HepG2 (cell line): ENCODE results near the gene PSMB3. TPM values are rescaled to one million over a fixed set of nuclear protein-coding genes. Genes with fewer than 3 reads are reported as not detected.

Source experiments
- ARNT ChIP-seq: fragments of 450-650 bp; IDR thresholded peaks from 2 replicates; pipeline ENCODE4 v1.6.1; 2017
- BRF2 ChIP-seq: sonication (generic); formaldehyde crosslinking; IDR thresholded peaks from 2 replicates; pipeline ENCODE4 v1.8.1; 2022; ENCODE audit warnings: mild to moderate bottlenecking, missing genetic modification reagents
- ELF3 ChIP-seq: IDR thresholded peaks from 2 replicates; pipeline ENCODE4 v1.6.1; 2016; ENCODE audit warnings: missing genetic modification reagents, missing compliant biosample characterization
- KDM1A ChIP-seq: IDR thresholded peaks from 2 replicates; pipeline ENCODE4 v1.6.1; 2016; ENCODE audit warnings: missing compliant biosample characterization
- NAIF1 ChIP-seq: sonication (generic); formaldehyde crosslinking; IDR thresholded peaks from 2 replicates; pipeline ENCODE4 v1.5.0; 2020; ENCODE audit warnings: mild to moderate bottlenecking, missing genetic modification reagents, borderline replicate concordance
- NBN ChIP-seq: fragments of 450-650 bp; conservative IDR thresholded peaks from 2 replicates; pipeline ENCODE4 v1.6.1; 2017
- NR2C2 ChIP-seq: sonication (generic); formaldehyde crosslinking; IDR thresholded peaks from 2 replicates; pipeline ENCODE4 v1.4.0; 2020; ENCODE audit warnings: missing genetic modification reagents, mild to moderate bottlenecking, moderate library complexity, borderline replicate concordance
- PAWR ChIP-seq: sonication (generic); formaldehyde crosslinking; IDR thresholded peaks from 2 replicates; pipeline ENCODE4 v1.4.0; 2020; ENCODE audit warnings: missing genetic modification reagents, mild to moderate bottlenecking, borderline replicate concordance
- PCBP2 ChIP-seq: fragments of 200-400 bp; formaldehyde crosslinking; optimal IDR thresholded peaks from 2 replicates; pipeline ENCODE3; 2018; ENCODE audit warnings: low read length, low read depth; ENCODE audit not compliant: poor library complexity, severe bottlenecking
- SNAPC4 ChIP-seq: sonication (generic); formaldehyde crosslinking; IDR thresholded peaks from 2 replicates; pipeline ENCODE4 v1.4.0; 2020; ENCODE audit warnings: mild to moderate bottlenecking, missing genetic modification reagents
- SSRP1 ChIP-seq: IDR thresholded peaks from 2 replicates; pipeline ENCODE4 v1.6.1; 2016; ENCODE audit warnings: control low read depth
- TCF7L2 ChIP-seq: IDR thresholded peaks from 2 replicates; pipeline ENCODE4 v1.6.1; 2011; ENCODE audit warnings: mild to moderate bottlenecking, low read depth, low read length, moderate library complexity
- XRCC5 ChIP-seq: fragments of 200-400 bp; formaldehyde crosslinking; optimal IDR thresholded peaks from 2 replicates; pipeline ENCODE3; 2017; ENCODE audit warnings: mild to moderate bottlenecking, low read length
- ZKSCAN8 ChIP-seq: IDR thresholded peaks from 2 replicates; pipeline ENCODE4 v1.6.1; 2016; ENCODE audit warnings: borderline replicate concordance, missing genetic modification reagents, missing compliant biosample characterization
- ZNF12 ChIP-seq: sonication (generic); formaldehyde crosslinking; IDR thresholded peaks from 2 replicates; pipeline ENCODE4 v1.5.0; 2020; ENCODE audit warnings: missing genetic modification reagents
- ZNF317 ChIP-seq: sonication (generic); formaldehyde crosslinking; IDR thresholded peaks from 2 replicates; pipeline ENCODE4 v1.5.0; 2020; ENCODE audit warnings: mild to moderate bottlenecking, missing genetic modification reagents
- ZNF33B ChIP-seq: sonication (generic); formaldehyde crosslinking; IDR thresholded peaks from 2 replicates; pipeline ENCODE4 v1.5.1; 2020; ENCODE audit warnings: mild to moderate bottlenecking, missing genetic modification reagents
- ZNF501 ChIP-seq: sonication (generic); formaldehyde crosslinking; IDR thresholded peaks from 2 replicates; pipeline ENCODE4 v1.5.1; 2020; ENCODE audit warnings: mild to moderate bottlenecking, moderate library complexity, missing genetic modification reagents
- ZNF543 ChIP-seq: sonication (generic); formaldehyde crosslinking; IDR thresholded peaks from 2 replicates; pipeline ENCODE4 v1.4.0; 2020; ENCODE audit warnings: mild to moderate bottlenecking, missing genetic modification reagents
- ZNF546 ChIP-seq: sonication (generic); formaldehyde crosslinking; conservative IDR thresholded peaks from 2 replicates; pipeline ENCODE4 v1.8.1; 2023; ENCODE audit warnings: mild to moderate bottlenecking, missing genetic modification reagents
- ZNF563 ChIP-seq: sonication (generic); formaldehyde crosslinking; IDR thresholded peaks from 2 replicates; pipeline ENCODE4 v1.8.0; 2022; ENCODE audit warnings: mild to moderate bottlenecking, moderate library complexity, missing genetic modification reagents
- ZNF660 ChIP-seq: sonication (generic); formaldehyde crosslinking; IDR thresholded peaks from 2 replicates; pipeline ENCODE4 v1.5.1; 2020; ENCODE audit warnings: mild to moderate bottlenecking, low read depth, missing genetic modification reagents, borderline replicate concordance
- ZNF782 ChIP-seq: sonication (generic); formaldehyde crosslinking; IDR thresholded peaks from 2 replicates; pipeline ENCODE4 v1.4.0; 2020; ENCODE audit warnings: missing genetic modification reagents, mild to moderate bottlenecking, borderline replicate concordance
- polyA plus RNA-seq, 8 experiments: library from polyadenylated mRNA; depleted of rRNA in 3 of 8; stranded (reverse) in 7 of 8; unstranded in 1 of 8; fragments of >200 nt; fragmentation: Illumina TruSeq in 4 of 8; extraction: Trizol in 4 of 8; gene quantifications; 2 replicates each; pipeline versions ENCODE4 v1.2.1 to v1.2.3, GENCODE V29; 2011 to 2016; ENCODE audit warnings: low read depth in 4 of 8, missing spikeins in 1 of 8, mixed read lengths in 1 of 8; ENCODE audit not compliant: insufficient read depth in 1 of 8
- total RNA-seq, 5 experiments: library from RNA; depleted of rRNA; stranded (reverse); fragments of >200 nt; fragmentation: Illumina TruSeq; extraction: Trizol; gene quantifications; 2 replicates each; pipeline ENCODE4 v1.2.3, GENCODE V29; 2016; ENCODE audit warnings: low read depth in 1 of 5
- TF ChIP-seq, protein P1 (sequence below): sonication (generic); formaldehyde crosslinking; conservative IDR thresholded peaks from 2 replicates; pipeline ENCODE4 v1.8.0; 2022; ENCODE audit warnings: mild to moderate bottlenecking, moderate library complexity, missing genetic modification reagents

Gene PSMB3
- total and polyA plus RNA-seq, 2 of the 13 experiments (the other 11 are each of a cell fraction or from before 2014, with no cell fraction given) = 366 to 517 TPM

- TF ChIP-seq NAIF1 = no peak
- TF ChIP-seq ZNF12 (CRISPR knock-in tag) = no peak
- TF ChIP-seq ZNF543 (CRISPR knock-in tag) = peak; percentile 9; the same call in 1 of the 2 replicates
- peak; percentile 33; the same call in 1 of the 2 replicates for TF ChIP-seq SSRP1
- no peak for TF ChIP-seq ELF3 (CRISPR knock-in tag)
- no peak for TF ChIP-seq NBN
- no peak for TF ChIP-seq ZNF660
- TF ChIP-seq TCF7L2 = no peak
- no peak for TF ChIP-seq ARNT
- TF ChIP-seq ZNF563 (CRISPR knock-in tag) = no peak
- no peak for TF ChIP-seq ZNF546 (CRISPR knock-in tag)
- TF ChIP-seq BRF2 (CRISPR knock-in tag) = 0 out of 2 replicates have a peak, but pooled peaks have one; percentile 12
- TF ChIP-seq, protein P1, sequence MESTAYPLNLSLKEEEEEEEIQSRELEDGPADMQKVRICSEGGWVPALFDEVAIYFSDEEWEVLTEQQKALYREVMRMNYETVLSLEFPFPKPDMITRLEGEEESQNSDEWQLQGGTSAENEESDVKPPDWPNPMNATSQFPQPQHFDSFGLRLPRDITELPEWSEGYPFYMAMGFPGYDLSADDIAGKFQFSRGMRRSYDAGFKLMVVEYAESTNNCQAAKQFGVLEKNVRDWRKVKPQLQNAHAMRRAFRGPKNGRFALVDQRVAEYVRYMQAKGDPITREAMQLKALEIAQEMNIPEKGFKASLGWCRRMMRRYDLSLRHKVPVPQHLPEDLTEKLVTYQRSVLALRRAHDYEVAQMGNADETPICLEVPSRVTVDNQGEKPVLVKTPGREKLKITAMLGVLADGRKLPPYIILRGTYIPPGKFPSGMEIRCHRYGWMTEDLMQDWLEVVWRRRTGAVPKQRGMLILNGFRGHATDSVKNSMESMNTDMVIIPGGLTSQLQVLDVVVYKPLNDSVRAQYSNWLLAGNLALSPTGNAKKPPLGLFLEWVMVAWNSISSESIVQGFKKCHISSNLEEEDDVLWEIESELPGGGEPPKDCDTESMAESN (CRISPR knock-in tag) = no peak
- TF ChIP-seq ZKSCAN8 (CRISPR knock-in tag) = no peak
- no peak for TF ChIP-seq PAWR
- TF ChIP-seq XRCC5 = peak; percentile 8
- 0 out of 2 replicates have a peak, but pooled peaks have one; percentile 39 for TF ChIP-seq KDM1A
- no peak for TF ChIP-seq PCBP2
- peak; percentile 24; the same call in 1 of the 2 replicates for TF ChIP-seq ZNF501 (CRISPR knock-in tag)
- no peak for TF ChIP-seq ZNF33B
- TF ChIP-seq NR2C2 (CRISPR knock-in tag) = no peak
- no peak for TF ChIP-seq ZNF317 (CRISPR knock-in tag)
- no peak for TF ChIP-seq SNAPC4 (CRISPR knock-in tag)
- no peak for TF ChIP-seq ZNF782 (CRISPR knock-in tag)
Measured at GRCh38 chr17:38702916-38703741, 49.4 kb upstream of the PSMB3 start (continued).
